ENCODE data around the gene ESF1. TPM values are rescaled to one million over a fixed set of nuclear protein-coding genes. Genes with fewer than 3 reads are reported as not detected.

The ESF1 gene
- total and polyA plus RNA-seq, 10 of the 15 experiments (the other 5 are each of a cell fraction or from before 2014, with no cell fraction given), result 9.2 to 36.2 (median 18.4) TPM

DNA sequence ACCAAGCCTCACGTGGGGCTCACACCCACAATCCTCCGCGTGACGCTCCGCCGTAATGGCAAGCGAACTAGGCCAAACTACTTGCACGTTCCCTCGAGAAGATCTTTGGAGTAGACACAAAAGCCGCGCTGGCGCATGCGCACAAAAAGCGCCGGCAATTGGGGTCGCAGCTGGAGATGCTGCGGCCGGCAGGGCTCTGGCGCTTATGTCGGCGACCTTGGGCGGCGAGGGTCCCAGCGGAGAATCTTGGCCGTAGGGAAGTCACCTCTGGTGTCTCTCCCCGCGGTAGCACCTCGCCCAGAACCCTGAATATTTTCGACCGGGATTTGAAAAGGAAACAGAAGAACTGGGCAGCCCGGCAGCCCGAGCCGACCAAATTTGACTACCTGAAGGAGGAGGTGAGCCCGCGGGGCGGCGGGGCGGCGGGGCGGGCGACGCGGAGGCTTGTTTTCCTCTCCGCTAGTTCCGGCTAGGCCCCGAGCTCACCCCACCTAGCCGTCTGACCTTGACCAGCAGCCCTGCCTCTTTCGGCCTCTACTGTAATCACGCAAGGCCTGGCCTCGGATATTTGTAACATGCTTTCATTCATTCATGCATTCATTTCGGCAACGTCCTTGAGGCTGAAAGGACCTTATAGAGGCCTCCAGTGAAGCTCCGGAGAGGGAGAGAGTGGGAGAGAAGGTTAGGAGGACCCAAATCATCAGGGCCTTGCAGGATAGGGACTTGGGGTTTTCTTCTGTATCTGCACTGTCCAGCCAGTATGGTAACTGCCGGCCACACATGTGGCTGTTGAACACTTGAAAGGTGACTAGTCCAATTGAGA is at the start of gene ESF1, which contains the start of gene NDUFAF5 (continued):
- TF ChIP-seq CBFB (IDR thresholded peaks at IDR 0.05; ENCODE audit: low read depth) (peak; percentile 76), HDGF (IDR thresholded peaks at IDR 0.05) (no peak), POLR2AphosphoS5 (IDR thresholded peaks at IDR 0.05; ENCODE audit: low read length) (peak; percentile 33), NR2C2 (IDR thresholded peaks at IDR 0.05; ENCODE audit: borderline replicate concordance, control insufficient read depth, insufficient read length, low read depth) (no peak), TCF12 (IDR thresholded peaks at IDR 0.05; ENCODE audit: low read depth, low read length) (no peak), SMARCA5 (IDR thresholded peaks at IDR 0.05) (peak; percentile 75; the same call in 1 of the 2 replicates), SIN3A (IDR thresholded peaks at IDR 0.05; ENCODE audit: low read depth, low read length) (peak; percentile 93), IRF4 (IDR thresholded peaks at IDR 0.05; ENCODE audit: low read depth, low read length) (0 out of 2 replicates have a peak, but pooled peaks have one; percentile 75), NRF1 (conservative IDR thresholded peaks at IDR 0.05; ENCODE audit: low read depth, low read length) (peak; percentile 60), STAT3 (IDR thresholded peaks at IDR 0.05; ENCODE audit: low read depth, low read length) (no peak), MEF2B (IDR thresholded peaks at IDR 0.05; ENCODE audit: partially characterized antibody, poor library complexity, severe bottlenecking) (no peak), CREM (IDR thresholded peaks at IDR 0.05; ENCODE audit: low read depth) (peak; percentile 95), CHD2 (IDR thresholded peaks at IDR 0.05; ENCODE audit: borderline replicate concordance, low read depth, low read length) (peak; percentile 87), POLR2AphosphoS2 (IDR thresholded peaks at IDR 0.05; ENCODE audit: low read depth, low read length) (0 out of 2 replicates have a peak, but pooled peaks have one; percentile 79)
- TF ChIP-seq, protein P1, sequence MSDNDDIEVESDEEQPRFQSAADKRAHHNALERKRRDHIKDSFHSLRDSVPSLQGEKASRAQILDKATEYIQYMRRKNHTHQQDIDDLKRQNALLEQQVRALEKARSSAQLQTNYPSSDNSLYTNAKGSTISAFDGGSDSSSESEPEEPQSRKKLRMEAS (IDR thresholded peaks at IDR 0.05; ENCODE audit: low read depth, low read length), result peak; percentile 99
- TF ChIP-seq, protein P2, sequence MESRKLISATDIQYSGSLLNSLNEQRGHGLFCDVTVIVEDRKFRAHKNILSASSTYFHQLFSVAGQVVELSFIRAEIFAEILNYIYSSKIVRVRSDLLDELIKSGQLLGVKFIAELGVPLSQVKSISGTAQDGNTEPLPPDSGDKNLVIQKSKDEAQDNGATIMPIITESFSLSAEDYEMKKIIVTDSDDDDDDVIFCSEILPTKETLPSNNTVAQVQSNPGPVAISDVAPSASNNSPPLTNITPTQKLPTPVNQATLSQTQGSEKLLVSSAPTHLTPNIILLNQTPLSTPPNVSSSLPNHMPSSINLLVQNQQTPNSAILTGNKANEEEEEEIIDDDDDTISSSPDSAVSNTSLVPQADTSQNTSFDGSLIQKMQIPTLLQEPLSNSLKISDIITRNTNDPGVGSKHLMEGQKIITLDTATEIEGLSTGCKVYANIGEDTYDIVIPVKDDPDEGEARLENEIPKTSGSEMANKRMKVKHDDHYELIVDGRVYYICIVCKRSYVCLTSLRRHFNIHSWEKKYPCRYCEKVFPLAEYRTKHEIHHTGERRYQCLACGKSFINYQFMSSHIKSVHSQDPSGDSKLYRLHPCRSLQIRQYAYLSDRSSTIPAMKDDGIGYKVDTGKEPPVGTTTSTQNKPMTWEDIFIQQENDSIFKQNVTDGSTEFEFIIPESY (IDR thresholded peaks at IDR 0.05), result 0 out of 2 replicates have a peak, but pooled peaks have one; percentile 60
- TF ChIP-seq, protein P3, sequence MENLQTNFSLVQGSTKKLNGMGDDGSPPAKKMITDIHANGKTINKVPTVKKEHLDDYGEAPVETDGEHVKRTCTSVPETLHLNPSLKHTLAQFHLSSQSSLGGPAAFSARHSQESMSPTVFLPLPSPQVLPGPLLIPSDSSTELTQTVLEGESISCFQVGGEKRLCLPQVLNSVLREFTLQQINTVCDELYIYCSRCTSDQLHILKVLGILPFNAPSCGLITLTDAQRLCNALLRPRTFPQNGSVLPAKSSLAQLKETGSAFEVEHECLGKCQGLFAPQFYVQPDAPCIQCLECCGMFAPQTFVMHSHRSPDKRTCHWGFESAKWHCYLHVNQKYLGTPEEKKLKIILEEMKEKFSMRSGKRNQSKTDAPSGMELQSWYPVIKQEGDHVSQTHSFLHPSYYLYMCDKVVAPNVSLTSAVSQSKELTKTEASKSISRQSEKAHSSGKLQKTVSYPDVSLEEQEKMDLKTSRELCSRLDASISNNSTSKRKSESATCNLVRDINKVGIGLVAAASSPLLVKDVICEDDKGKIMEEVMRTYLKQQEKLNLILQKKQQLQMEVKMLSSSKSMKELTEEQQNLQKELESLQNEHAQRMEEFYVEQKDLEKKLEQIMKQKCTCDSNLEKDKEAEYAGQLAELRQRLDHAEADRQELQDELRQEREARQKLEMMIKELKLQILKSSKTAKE (IDR thresholded peaks at IDR 0.05; ENCODE audit: low read depth, poor library complexity, severe bottlenecking), result no peak
- TF ChIP-seq, protein P4, sequence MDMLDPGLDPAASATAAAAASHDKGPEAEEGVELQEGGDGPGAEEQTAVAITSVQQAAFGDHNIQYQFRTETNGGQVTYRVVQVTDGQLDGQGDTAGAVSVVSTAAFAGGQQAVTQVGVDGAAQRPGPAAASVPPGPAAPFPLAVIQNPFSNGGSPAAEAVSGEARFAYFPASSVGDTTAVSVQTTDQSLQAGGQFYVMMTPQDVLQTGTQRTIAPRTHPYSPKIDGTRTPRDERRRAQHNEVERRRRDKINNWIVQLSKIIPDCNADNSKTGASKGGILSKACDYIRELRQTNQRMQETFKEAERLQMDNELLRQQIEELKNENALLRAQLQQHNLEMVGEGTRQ (IDR thresholded peaks at IDR 0.05; ENCODE audit: borderline replicate concordance, low read depth, low read length), result peak; percentile 96
- TF ChIP-seq, protein P5, sequence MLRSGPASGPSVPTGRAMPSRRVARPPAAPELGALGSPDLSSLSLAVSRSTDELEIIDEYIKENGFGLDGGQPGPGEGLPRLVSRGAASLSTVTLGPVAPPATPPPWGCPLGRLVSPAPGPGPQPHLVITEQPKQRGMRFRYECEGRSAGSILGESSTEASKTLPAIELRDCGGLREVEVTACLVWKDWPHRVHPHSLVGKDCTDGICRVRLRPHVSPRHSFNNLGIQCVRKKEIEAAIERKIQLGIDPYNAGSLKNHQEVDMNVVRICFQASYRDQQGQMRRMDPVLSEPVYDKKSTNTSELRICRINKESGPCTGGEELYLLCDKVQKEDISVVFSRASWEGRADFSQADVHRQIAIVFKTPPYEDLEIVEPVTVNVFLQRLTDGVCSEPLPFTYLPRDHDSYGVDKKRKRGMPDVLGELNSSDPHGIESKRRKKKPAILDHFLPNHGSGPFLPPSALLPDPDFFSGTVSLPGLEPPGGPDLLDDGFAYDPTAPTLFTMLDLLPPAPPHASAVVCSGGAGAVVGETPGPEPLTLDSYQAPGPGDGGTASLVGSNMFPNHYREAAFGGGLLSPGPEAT (IDR thresholded peaks at IDR 0.05; ENCODE audit: low read depth), result peak; percentile 86
- TF ChIP-seq, protein P6, sequence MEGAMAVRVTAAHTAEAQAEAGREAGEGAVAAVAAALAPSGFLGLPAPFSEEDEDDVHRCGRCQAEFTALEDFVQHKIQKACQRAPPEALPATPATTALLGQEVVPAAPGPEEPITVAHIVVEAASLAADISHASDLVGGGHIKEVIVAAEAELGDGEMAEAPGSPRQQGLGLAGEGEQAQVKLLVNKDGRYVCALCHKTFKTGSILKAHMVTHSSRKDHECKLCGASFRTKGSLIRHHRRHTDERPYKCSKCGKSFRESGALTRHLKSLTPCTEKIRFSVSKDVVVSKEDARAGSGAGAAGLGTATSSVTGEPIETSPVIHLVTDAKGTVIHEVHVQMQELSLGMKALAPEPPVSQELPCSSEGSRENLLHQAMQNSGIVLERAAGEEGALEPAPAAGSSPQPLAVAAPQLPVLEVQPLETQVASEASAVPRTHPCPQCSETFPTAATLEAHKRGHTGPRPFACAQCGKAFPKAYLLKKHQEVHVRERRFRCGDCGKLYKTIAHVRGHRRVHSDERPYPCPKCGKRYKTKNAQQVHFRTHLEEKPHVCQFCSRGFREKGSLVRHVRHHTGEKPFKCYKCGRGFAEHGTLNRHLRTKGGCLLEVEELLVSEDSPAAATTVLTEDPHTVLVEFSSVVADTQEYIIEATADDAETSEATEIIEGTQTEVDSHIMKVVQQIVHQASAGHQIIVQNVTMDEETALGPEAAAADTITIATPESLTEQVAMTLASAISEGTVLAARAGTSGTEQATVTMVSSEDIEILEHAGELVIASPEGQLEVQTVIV (IDR thresholded peaks at IDR 0.05; ENCODE audit: borderline replicate concordance, partially characterized antibody), result no peak

All from GM12878 (cell line).